GM19351 (cell line): Measurements from ENCODE around the gene PLCH1.
"Not testable (repeated sequence)": the region's sequence is repeated elsewhere in the genome, so short reads cannot be mapped to it uniquely, and the experiment has no call there.

Source experiments
- ATAC-seq: cut with Tn5 transposase; IDR thresholded peaks from one replicate; pipeline ENCODE4 v1.9.1; 2021; ENCODE audit warnings: mild to moderate bottlenecking, moderate library complexity; ENCODE audit not compliant: unreplicated experiment

The PLCH1 gene

GRCh38 chr3:155617346-155617925 is 127.4 kb downstream of the PLCH1 start:
- ATAC-seq, result no peak

GRCh38 chr3:155615141-155615540 is 129.7 kb downstream of the PLCH1 start:
- ATAC-seq, result not testable (repeated sequence)

GRCh38 chr3:155614410-155614809 is 130.5 kb downstream of the PLCH1 start:
- not testable (repeated sequence) for ATAC-seq

GRCh38 chr3:155611456-155611855 is 133.4 kb downstream of the PLCH1 start:
- ATAC-seq, result no peak

- no peak for ATAC-seq
Observed at GRCh38 chr3:155609586-155609985, 135.3 kb downstream of the PLCH1 start.

GRCh38 chr3:155608228-155608920 is 136.5 kb downstream of the PLCH1 start:
- ATAC-seq, result no peak

- no peak for ATAC-seq
Observed at GRCh38 chr3:155607761-155608160, 137.1 kb downstream of the PLCH1 start.

GRCh38 chr3:155605571-155605970 is 139.3 kb downstream of the PLCH1 start:
- ATAC-seq, result no peak

GRCh38 chr3:155604967-155605366 is 139.9 kb downstream of the PLCH1 start:
- ATAC-seq, result no peak

- ATAC-seq, result no peak
Observed at GRCh38 chr3:155604126-155604525, 140.7 kb downstream of the PLCH1 start.

- no peak for ATAC-seq
Observed at GRCh38 chr3:155603302-155603701, 141.6 kb downstream of the PLCH1 start.

- no peak for ATAC-seq
Observed at GRCh38 chr3:155602307-155602706, 142.6 kb downstream of the PLCH1 start.

GRCh38 chr3:155598671-155599070 is 146.2 kb downstream of the PLCH1 start:
- ATAC-seq, result no peak

- ATAC-seq, result no peak
Observed at GRCh38 chr3:155596615-155597014, 148.3 kb downstream of the PLCH1 start.

GRCh38 chr3:155595371-155595770 is 149.5 kb downstream of the PLCH1 start:
- ATAC-seq, result no peak

- ATAC-seq, result no peak
Observed at GRCh38 chr3:155594526-155595187, 150.2 kb downstream of the PLCH1 start.

- ATAC-seq, result no peak
Observed at GRCh38 chr3:155587581-155587980, 157.3 kb downstream of the PLCH1 start.

GRCh38 chr3:155585384-155585783 is 159.5 kb downstream of the PLCH1 start:
- no peak for ATAC-seq

GRCh38 chr3:155581579-155581978 is 163.3 kb downstream of the PLCH1 start:
- no peak for ATAC-seq

- no peak for ATAC-seq
Observed at GRCh38 chr3:155572085-155572484, 172.8 kb downstream of the PLCH1 start.

- ATAC-seq, result no peak
Observed at GRCh38 chr3:155568295-155568694, 176.6 kb downstream of the PLCH1 start.

GRCh38 chr3:155560594-155560993 is 184.3 kb downstream of the PLCH1 start:
- ATAC-seq, result no peak
